OCI-LY1 (cell line): ENCODE data around the gene CPTP.
A peak's percentile ranks its signal among the peaks of the same experiment; 100 is the strongest.

Experiments used
- H2AFZ ChIP-seq: fragments of 200-600 bp; sonication (generic), shearing (Covaris generic); 2 replicates; pipeline ENCODE4 v1.6.0; 2014; ENCODE audit warnings: antibody characterized with exemption, mild to moderate bottlenecking, low read length
- H3F3A ChIP-seq: fragments of 200-600 bp; sonication (generic), shearing (Covaris generic); 2 replicates; pipeline ENCODE4 v1.6.0; 2014; ENCODE audit warnings: mild to moderate bottlenecking, antibody characterized with exemption, low read length, moderate library complexity; ENCODE audit not compliant: insufficient read depth
- H3K27ac ChIP-seq: fragments of 200-600 bp; sonication (generic); 2 replicates; pipeline ENCODE4 v1.5.1; 2014; ENCODE audit warnings: low read length, mixed run types, mild to moderate bottlenecking, low read depth; ENCODE audit not compliant: poor library complexity, severe bottlenecking
- H3K27me3 ChIP-seq: fragments of 200-600 bp; sonication (generic); 2 replicates; pipeline ENCODE4 v1.6.0; 2014; ENCODE audit warnings: antibody characterized with exemption, mild to moderate bottlenecking, low read length, moderate library complexity; ENCODE audit not compliant: insufficient read depth
- H3K36me3 ChIP-seq: fragments of 200-600 bp; sonication (generic); 2 replicates; pipeline ENCODE4 v1.6.1; 2014; ENCODE audit warnings: mild to moderate bottlenecking, antibody characterized with exemption, low read length, moderate library complexity, mixed read lengths; ENCODE audit not compliant: insufficient read depth
- H3K4me1 ChIP-seq: fragments of 200-600 bp; sonication (generic); 2 replicates; pipeline ENCODE4 v1.5.1; 2014; ENCODE audit warnings: mild to moderate bottlenecking, low read length, moderate library complexity; ENCODE audit not compliant: insufficient read depth, severe bottlenecking
- H3K4me2 ChIP-seq: fragments of 200-600 bp; sonication (generic), shearing (Covaris generic); 2 replicates; pipeline ENCODE4 v1.6.1; 2014; ENCODE audit warnings: low read length
- H3K4me3 ChIP-seq: fragments of 200-600 bp; sonication (generic); 2 replicates; pipeline ENCODE4 v1.5.1; 2014; ENCODE audit warnings: low read length, low read depth, mild to moderate bottlenecking, mixed read lengths; ENCODE audit not compliant: poor library complexity, severe bottlenecking
- H3K79me2 ChIP-seq: fragments of 200-600 bp; shearing (Covaris generic); 2 replicates; pipeline ENCODE4 v1.6.1; 2016; ENCODE audit warnings: mixed run types, low read length, mixed read lengths; ENCODE audit not compliant: insufficient read depth
- H3K9ac ChIP-seq: fragments of 200-600 bp; sonication (generic), shearing (Covaris generic); 2 replicates; pipeline ENCODE4 v1.6.1; 2014; ENCODE audit warnings: mild to moderate bottlenecking, low read length, mixed read lengths
- H3K9me2 ChIP-seq: fragments of 200-600 bp; sonication (generic), shearing (Covaris generic); 2 replicates; pipeline ENCODE4 v1.6.1; 2014; ENCODE audit warnings: low read depth, mild to moderate bottlenecking, low read length, mixed read lengths
- H3K9me3 ChIP-seq: fragments of 200-600 bp; shearing (Covaris generic); 2 replicates; pipeline ENCODE4 v1.6.1; 2014; ENCODE audit warnings: low read length, mixed read lengths
- H4K20me1 ChIP-seq: fragments of 200-600 bp; sonication (generic), shearing (Covaris generic); 2 replicates; pipeline ENCODE4 v1.6.0; 2016; ENCODE audit warnings: mild to moderate bottlenecking, low read length; ENCODE audit not compliant: insufficient read depth
- EZH2 ChIP-seq: fragments of 200-600 bp; sonication (generic), shearing (Covaris generic); IDR thresholded peaks from 2 replicates; pipeline ENCODE4 v1.8.0; 2017; ENCODE audit warnings: borderline replicate concordance, mixed run types, mild to moderate bottlenecking, antibody characterized with exemption, low read length, moderate library complexity, mixed read lengths
- TF ChIP-seq, protein P1 (sequence below): fragments of 200-600 bp; sonication (generic), shearing (Covaris generic); IDR thresholded peaks from 2 replicates; pipeline ENCODE4 v1.5.1; 2017; ENCODE audit warnings: mild to moderate bottlenecking, antibody characterized with exemption, low read length, moderate library complexity, mixed read lengths

The CPTP gene

DNA sequence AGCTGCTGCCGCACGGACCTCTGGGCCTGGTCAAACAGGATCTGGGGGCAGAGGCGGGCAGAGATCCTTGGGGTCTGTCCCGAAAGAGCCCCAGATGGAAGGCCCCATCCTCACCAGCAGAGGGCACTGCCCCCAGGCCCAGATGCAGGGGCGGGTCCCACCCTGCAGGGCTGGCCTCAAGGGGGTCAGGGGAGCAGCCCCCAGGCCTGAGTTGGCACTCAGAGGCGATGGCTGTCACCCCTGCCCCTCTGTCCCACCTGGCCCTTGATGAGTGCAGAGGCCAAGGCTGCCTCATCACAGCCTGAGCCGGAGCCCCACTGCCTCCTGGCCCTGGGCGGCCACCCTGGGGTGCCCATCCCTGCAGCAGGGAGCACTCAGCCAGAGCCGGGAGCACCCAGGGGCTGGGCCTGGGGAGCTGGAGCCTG is 22.6 kb upstream of the CPTP start:
- H3K27me3 ChIP-seq: no peaks in the 10 kb centered on the region
- no peaks in the 10 kb centered on the region for H4K20me1 ChIP-seq
- H3K9ac ChIP-seq: no peak overlapping the region
- no peaks in the 10 kb centered on the region for H3K36me3 ChIP-seq
- H3K9me3 ChIP-seq: no peaks in the 10 kb centered on the region
- no peak overlapping the region for H2AFZ ChIP-seq
- H3K9me2 ChIP-seq: no peaks in the 10 kb centered on the region
- H3K4me3 ChIP-seq: no peak overlapping the region
- H3K27ac ChIP-seq: no peak overlapping the region
- no peaks in the 10 kb centered on the region for H3K79me2 ChIP-seq
- no peak for TF ChIP-seq EZH2
- TF ChIP-seq, protein P1, sequence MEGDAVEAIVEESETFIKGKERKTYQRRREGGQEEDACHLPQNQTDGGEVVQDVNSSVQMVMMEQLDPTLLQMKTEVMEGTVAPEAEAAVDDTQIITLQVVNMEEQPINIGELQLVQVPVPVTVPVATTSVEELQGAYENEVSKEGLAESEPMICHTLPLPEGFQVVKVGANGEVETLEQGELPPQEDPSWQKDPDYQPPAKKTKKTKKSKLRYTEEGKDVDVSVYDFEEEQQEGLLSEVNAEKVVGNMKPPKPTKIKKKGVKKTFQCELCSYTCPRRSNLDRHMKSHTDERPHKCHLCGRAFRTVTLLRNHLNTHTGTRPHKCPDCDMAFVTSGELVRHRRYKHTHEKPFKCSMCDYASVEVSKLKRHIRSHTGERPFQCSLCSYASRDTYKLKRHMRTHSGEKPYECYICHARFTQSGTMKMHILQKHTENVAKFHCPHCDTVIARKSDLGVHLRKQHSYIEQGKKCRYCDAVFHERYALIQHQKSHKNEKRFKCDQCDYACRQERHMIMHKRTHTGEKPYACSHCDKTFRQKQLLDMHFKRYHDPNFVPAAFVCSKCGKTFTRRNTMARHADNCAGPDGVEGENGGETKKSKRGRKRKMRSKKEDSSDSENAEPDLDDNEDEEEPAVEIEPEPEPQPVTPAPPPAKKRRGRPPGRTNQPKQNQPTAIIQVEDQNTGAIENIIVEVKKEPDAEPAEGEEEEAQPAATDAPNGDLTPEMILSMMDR: peak; percentile 67
- no peak overlapping the region for H3K4me2 ChIP-seq
- peaks cover 21% of the 10 kb centered on the region for H3K4me1 ChIP-seq
- no peaks in the 10 kb centered on the region for H3F3A ChIP-seq

DNA sequence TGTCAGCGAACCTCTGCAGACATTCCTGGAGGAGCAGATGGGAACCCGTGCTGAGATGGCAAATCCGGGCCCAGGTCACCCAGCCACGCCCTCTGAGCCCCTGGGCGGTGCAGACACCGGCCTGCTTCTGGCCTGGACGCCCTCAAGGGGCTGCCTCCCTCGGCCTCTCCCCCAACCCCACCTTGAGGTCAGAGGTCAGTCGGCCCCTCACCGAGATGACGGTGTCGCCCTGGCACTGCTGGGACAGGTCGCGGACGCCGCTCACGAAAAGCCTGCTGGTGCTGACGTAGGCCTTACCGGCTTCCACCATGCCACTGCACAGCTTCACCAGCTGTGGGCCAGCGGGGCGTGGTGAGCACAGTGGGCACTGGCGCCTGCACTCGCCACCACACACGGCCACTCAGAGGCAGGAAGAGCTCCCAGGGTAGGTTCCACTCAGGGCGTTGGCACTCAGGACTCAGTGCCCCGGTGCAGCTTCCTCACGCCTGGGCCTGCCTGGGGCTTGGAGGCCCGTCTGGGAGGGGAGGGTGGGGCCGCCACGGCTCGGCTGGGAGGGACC is 21.6 kb upstream of the CPTP start:
- no peaks in the 10 kb centered on the region for H3K9me3 ChIP-seq
- H3K36me3 ChIP-seq: no peaks in the 10 kb centered on the region
- no peaks in the 10 kb centered on the region for H3K27me3 ChIP-seq
- TF ChIP-seq, protein P1: no peak
- no peak for TF ChIP-seq EZH2
- no peaks in the 10 kb centered on the region for H3K79me2 ChIP-seq
- peaks cover 25% of the 10 kb centered on the region for H3K4me1 ChIP-seq
- no peak overlapping the region for H3K4me3 ChIP-seq
- no peaks in the 10 kb centered on the region for H4K20me1 ChIP-seq
- no peak overlapping the region for H3K4me2 ChIP-seq
- no peaks in the 10 kb centered on the region for H3K9me2 ChIP-seq
- H3F3A ChIP-seq: no peaks in the 10 kb centered on the region
- H2AFZ ChIP-seq: no peak overlapping the region
- no peak overlapping the region for H3K9ac ChIP-seq
- H3K27ac ChIP-seq: no peak overlapping the region

DNA sequence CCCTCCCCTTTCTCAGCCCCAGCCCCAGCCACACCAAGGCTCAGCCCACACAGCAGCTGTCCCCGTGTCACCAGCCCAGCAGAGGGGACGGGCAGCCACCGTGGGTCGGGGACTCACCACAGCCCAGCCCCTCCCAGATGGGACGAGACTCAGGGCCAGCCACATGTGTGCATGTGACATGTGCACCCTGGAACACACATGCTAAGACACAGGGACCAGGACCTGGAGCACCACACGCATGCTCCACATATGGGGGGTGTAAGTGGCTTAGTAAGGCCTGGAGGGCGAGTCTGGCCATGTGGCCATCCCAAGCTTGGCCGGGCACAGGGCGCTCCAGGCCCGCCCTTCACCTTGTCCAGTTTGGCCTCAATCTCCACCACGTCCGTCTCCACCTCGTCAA is 20.9 kb upstream of the CPTP start:
- Histone ChIP-seq H2AFZ (no peak overlapping the region), H3K4me3 (no peak overlapping the region), H3K79me2 (no peaks in the 10 kb centered on the region), H4K20me1 (no peaks in the 10 kb centered on the region), H3K27me3 (no peaks in the 10 kb centered on the region), H3K27ac (no peak overlapping the region), H3K9me2 (no peaks in the 10 kb centered on the region), H3K9me3 (no peaks in the 10 kb centered on the region), H3K4me1 (peaks cover 25% of the 10 kb centered on the region), H3F3A (no peaks in the 10 kb centered on the region), H3K9ac (no peak overlapping the region), H3K4me2 (no peak overlapping the region), H3K36me3 (no peaks in the 10 kb centered on the region)
- TF ChIP-seq, protein P1: no peak
- no peak for TF ChIP-seq EZH2
